ENCODE measurements around the gene CELA3B. TPM values are rescaled to one million over a fixed set of nuclear protein-coding genes. Genes with fewer than 3 reads are reported as not detected.

CELA3B gene
- total and polyA plus RNA-seq, 2 of the 13 experiments (the other 11 are each of a cell fraction or from before 2014, with no cell fraction given): 0.34 TPM; not detected in 1

GRCh38 chr1:22024485-22025367 lies 47.9 kb downstream of the CELA3B start (continued):
- TF ChIP-seq, protein P1, sequence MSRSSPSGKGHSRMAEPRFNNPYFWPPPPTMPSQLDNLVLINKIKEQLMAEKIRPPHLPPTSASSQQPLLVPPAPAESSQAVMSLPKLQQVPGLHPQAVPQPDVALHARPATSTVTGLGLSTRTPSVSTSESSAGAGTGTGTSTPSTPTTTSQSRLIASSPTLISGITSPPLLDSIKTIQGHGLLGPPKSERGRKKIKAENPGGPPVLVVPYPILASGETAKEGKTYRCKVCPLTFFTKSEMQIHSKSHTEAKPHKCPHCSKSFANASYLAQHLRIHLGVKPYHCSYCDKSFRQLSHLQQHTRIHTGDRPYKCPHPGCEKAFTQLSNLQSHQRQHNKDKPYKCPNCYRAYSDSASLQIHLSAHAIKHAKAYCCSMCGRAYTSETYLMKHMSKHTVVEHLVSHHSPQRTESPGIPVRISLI (CRISPR knock-in tag; IDR thresholded peaks at IDR 0.05; ENCODE audit: borderline replicate concordance): no peak
- TF ChIP-seq, protein P2, sequence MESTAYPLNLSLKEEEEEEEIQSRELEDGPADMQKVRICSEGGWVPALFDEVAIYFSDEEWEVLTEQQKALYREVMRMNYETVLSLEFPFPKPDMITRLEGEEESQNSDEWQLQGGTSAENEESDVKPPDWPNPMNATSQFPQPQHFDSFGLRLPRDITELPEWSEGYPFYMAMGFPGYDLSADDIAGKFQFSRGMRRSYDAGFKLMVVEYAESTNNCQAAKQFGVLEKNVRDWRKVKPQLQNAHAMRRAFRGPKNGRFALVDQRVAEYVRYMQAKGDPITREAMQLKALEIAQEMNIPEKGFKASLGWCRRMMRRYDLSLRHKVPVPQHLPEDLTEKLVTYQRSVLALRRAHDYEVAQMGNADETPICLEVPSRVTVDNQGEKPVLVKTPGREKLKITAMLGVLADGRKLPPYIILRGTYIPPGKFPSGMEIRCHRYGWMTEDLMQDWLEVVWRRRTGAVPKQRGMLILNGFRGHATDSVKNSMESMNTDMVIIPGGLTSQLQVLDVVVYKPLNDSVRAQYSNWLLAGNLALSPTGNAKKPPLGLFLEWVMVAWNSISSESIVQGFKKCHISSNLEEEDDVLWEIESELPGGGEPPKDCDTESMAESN (CRISPR knock-in tag; conservative IDR thresholded peaks at IDR 0.05): no peak
- TF ChIP-seq NFYB (CRISPR knock-in tag; IDR thresholded peaks at IDR 0.05) (no peak), NR2F2 (IDR thresholded peaks at IDR 0.05; ENCODE audit: borderline replicate concordance, low read depth) (no peak), SPEN (CRISPR knock-in tag; IDR thresholded peaks at IDR 0.05; ENCODE audit: low read depth) (no peak), ZBTB7A (CRISPR knock-in tag; IDR thresholded peaks at IDR 0.05) (no peak), RBFOX2 (IDR thresholded peaks at IDR 0.05; ENCODE audit: low read depth, low read length) (no peak), FOSL1 (CRISPR knock-in tag; IDR thresholded peaks at IDR 0.05; ENCODE audit: borderline replicate concordance) (no peak), MZF1 (CRISPR knock-in tag; IDR thresholded peaks at IDR 0.05; ENCODE audit: borderline replicate concordance) (no peak), POLR2G (IDR thresholded peaks at IDR 0.05; ENCODE audit: low read depth, low read length) (no peak), GATAD2A (CRISPR knock-in tag; IDR thresholded peaks at IDR 0.05) (peak; percentile 81; the same call in 1 of the 2 replicates), ZNF264 (CRISPR knock-in tag; IDR thresholded peaks at IDR 0.05) (no peak), ZNF280B (CRISPR knock-in tag; IDR thresholded peaks at IDR 0.05; ENCODE audit: borderline replicate concordance) (peak; percentile 56; the same call in 1 of the 2 replicates), IRF1 (CRISPR knock-in tag; IDR thresholded peaks at IDR 0.05; ENCODE audit: low read depth) (no peak), CENPX (CRISPR knock-in tag; IDR thresholded peaks at IDR 0.05) (no peak), ZNF501 (CRISPR knock-in tag; IDR thresholded peaks at IDR 0.05) (no peak; the same call in 1 of the 2 replicates)
- TF ChIP-seq, protein P3, sequence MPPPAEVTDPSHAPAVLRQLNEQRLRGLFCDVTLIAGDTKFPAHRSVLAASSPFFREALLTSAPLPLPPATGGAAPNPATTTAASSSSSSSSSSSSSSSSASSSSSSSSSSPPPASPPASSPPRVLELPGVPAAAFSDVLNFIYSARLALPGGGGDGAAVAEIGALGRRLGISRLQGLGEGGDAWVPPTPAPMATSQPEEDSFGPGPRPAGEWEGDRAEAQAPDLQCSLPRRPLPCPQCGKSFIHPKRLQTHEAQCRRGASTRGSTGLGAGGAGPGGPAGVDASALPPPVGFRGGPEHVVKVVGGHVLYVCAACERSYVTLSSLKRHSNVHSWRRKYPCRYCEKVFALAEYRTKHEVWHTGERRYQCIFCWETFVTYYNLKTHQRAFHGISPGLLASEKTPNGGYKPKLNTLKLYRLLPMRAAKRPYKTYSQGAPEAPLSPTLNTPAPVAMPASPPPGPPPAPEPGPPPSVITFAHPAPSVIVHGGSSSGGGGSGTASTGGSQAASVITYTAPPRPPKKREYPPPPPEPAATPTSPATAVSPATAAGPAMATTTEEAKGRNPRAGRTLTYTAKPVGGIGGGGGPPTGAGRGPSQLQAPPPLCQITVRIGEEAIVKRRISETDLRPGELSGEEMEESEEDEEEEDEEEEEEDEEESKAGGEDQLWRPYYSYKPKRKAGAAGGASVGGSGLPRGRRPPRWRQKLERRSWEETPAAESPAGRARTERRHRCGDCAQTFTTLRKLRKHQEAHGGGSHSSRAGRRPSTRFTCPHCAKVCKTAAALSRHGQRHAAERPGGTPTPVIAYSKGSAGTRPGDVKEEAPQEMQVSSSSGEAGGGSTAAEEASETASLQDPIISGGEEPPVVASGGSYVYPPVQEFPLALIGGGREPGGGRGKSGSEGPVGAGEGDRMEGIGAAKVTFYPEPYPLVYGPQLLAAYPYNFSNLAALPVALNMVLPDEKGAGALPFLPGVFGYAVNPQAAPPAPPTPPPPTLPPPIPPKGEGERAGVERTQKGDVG (CRISPR knock-in tag; IDR thresholded peaks at IDR 0.05; ENCODE audit: borderline replicate concordance): no peak
- TF ChIP-seq, protein P4, sequence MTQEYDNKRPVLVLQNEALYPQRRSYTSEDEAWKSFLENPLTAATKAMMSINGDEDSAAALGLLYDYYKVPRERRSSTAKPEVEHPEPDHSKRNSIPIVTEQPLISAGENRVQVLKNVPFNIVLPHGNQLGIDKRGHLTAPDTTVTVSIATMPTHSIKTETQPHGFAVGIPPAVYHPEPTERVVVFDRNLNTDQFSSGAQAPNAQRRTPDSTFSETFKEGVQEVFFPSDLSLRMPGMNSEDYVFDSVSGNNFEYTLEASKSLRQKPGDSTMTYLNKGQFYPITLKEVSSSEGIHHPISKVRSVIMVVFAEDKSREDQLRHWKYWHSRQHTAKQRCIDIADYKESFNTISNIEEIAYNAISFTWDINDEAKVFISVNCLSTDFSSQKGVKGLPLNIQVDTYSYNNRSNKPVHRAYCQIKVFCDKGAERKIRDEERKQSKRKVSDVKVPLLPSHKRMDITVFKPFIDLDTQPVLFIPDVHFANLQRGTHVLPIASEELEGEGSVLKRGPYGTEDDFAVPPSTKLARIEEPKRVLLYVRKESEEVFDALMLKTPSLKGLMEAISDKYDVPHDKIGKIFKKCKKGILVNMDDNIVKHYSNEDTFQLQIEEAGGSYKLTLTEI (CRISPR knock-in tag; conservative IDR thresholded peaks at IDR 0.05): no peak

Data from HepG2 (cell line).